Spleen (tissue), 11 donors: ENCODE data around the gene CPO. TPM values are rescaled to one million over a fixed set of nuclear protein-coding genes. Genes with fewer than 3 reads are reported as not detected.
"Not testable (repeated sequence)": the region's sequence is repeated elsewhere in the genome, so short reads cannot be mapped to it uniquely, and the experiment has no call there.

Experiments
- DNase-seq: peaks from one replicate; pipeline ENCODE4 v3.0.0-alpha.2; 2020
- H3K27ac ChIP-seq, 8 donors: fragments of 200-600 bp; sonication (generic) in 7 of 8; 1 replicate in 4 of 8; 2 replicates in 4 of 8; pipeline versions ENCODE4 v1.5.0 to v1.8.0; 2016 to 2021; ENCODE audit warnings: inconsistent platforms in 4 of 8, mild to moderate bottlenecking in 4 of 8, moderate library complexity in 1 of 8
- H3K27me3 ChIP-seq, 7 donors: fragments of 200-600 bp; sonication (generic) in 6 of 7; replicated peaks in 1 of 7; 1 replicate in 4 of 7; 2 replicates in 3 of 7; pipeline versions ENCODE4 v1.5.0 to v1.8.0; 2016 to 2021; ENCODE audit warnings: inconsistent platforms in 3 of 7, mild to moderate bottlenecking in 1 of 7
- H3K36me3 ChIP-seq, 6 donors: fragments of 200-600 bp; sonication (generic) in 5 of 6; 1 replicate in 4 of 6; 2 replicates in 2 of 6; pipeline versions ENCODE4 v1.5.0 to v1.8.0; 2016 to 2021; ENCODE audit warnings: inconsistent platforms in 2 of 6
- H3K4me1 ChIP-seq, 6 donors: fragments of 200-600 bp; sonication (generic) in 5 of 6; 1 replicate in 3 of 6; 2 replicates in 3 of 6; pipeline versions ENCODE4 v1.5.0 to v1.8.0; 2016 to 2021; ENCODE audit warnings: inconsistent platforms in 3 of 6
- H3K4me3 ChIP-seq, 8 donors: fragments of 200-600 bp; sonication (generic) in 7 of 8; 1 replicate in 4 of 8; 2 replicates in 4 of 8; pipeline versions ENCODE4 v1.5.0 to v1.8.0; 2016 to 2021; ENCODE audit warnings: inconsistent platforms in 4 of 8, mild to moderate bottlenecking in 4 of 8, moderate library complexity in 2 of 8
- H3K9me3 ChIP-seq, 8 donors: fragments of 200-600 bp; sonication (generic) in 7 of 8; 1 replicate in 4 of 8; 2 replicates in 4 of 8; pipeline versions ENCODE4 v1.5.0 to v1.8.0; 2016 to 2021; ENCODE audit warnings: inconsistent platforms in 4 of 8
- POLR2A ChIP-seq, 3 donors: fragments of 450-650 bp; IDR thresholded peaks; one replicate each; pipeline ENCODE4 v1.5.1; 2017; ENCODE audit warnings: antibody characterized with exemption in 3 of 3, mild to moderate bottlenecking in 1 of 3
- POLR2AphosphoS5 ChIP-seq, 3 donors: sonication (generic); formaldehyde crosslinking; IDR thresholded peaks; one replicate each; pipeline ENCODE4 v1.5.1; 2017; ENCODE audit warnings: antibody characterized with exemption in 3 of 3
- WGBS, 5 donors: extraction: QIAGEN DNeasy Blood & Tissue Kit in 3 of 5; methylation state at CpG; one replicate each; pipeline versions ENCODE4 v1.1.5 to v1.1.7; 2013 to 2018; 5-methylcytosine and 5-hydroxymethylcytosine counted together
- intact Hi-C: fragments of 100-400 bp; cut with DNase I; formaldehyde crosslinking; loops from one replicate; pipeline ENCODE4 v1.15.0; 2023; ENCODE audit warnings: low total_unique reads
- polyA plus RNA-seq, 3 donors: library from polyadenylated mRNA; stranded (reverse); fragments of 200-250 nt; gene quantifications; one replicate each; pipeline ENCODE4 v1.2.1, GENCODE V29; 2013
- total RNA-seq, 7 donors: library from RNA; depleted of rRNA in 3 of 7; stranded (reverse); fragments of >200 nt in 3 of 7; fragmentation: NEBNext Ultra II Directional in 4 of 7; extraction: Animal tissue kit (Norgen Biotek cat#: 25700) in 4 of 7; gene quantifications; one replicate each; pipeline versions ENCODE4 v1.1.0 to v1.2.1, GENCODE V29; 2016 to 2021
- TF ChIP-seq, protein P1 (sequence below), 11 experiments: fragments of 200-600 bp in 7 of 11; fragments of 450-650 bp in 4 of 11; sonication (generic) in 4 of 11; IDR thresholded peaks in 8 of 11; conservative IDR thresholded peaks in 3 of 11; 1 replicate in 7 of 11; 2 replicates in 4 of 11; pipeline versions ENCODE4 v1.4.0 to v1.8.0; 2016 to 2021; ENCODE audit warnings: antibody characterized with exemption in 11 of 11, inconsistent platforms in 4 of 11, mild to moderate bottlenecking in 1 of 11
- donor health status: healthy with polysubstance abuse.
- donor health status: DM: no; HTN: no; CAD: no; lungs with moderate emphysema.
- donor health status: DM: no; HTN: no; CAD: no.
- donor health status: Bipolar disorder and iron deficiency.
- donor health status: healthy.
- donor health status: DM: no; HTN: no; CAD: no.
- donor health status: DM: yes; HTN: yes; CAD: no.

Gene CPO
- total and polyA plus RNA-seq, 10 donors, result 0.10 to 0.28 (median 0.15) TPM; not detected in 6

GRCh38 chr2:206940546-206940945, 1.2 kb downstream of the CPO start:
- H3K9me3 ChIP-seq, result peaks cover 0 to 2% (median 0%) of the 10 kb centered on the region in 8 donors
- no peak for DNase-seq
- intact Hi-C loops, result no loop called here
- no peak overlapping the region for H3K4me3 ChIP-seq
- H3K4me1 ChIP-seq, result no peaks in the 10 kb centered on the region
- no peaks in the 10 kb centered on the region for H3K36me3 ChIP-seq
- TF ChIP-seq, protein P1, sequence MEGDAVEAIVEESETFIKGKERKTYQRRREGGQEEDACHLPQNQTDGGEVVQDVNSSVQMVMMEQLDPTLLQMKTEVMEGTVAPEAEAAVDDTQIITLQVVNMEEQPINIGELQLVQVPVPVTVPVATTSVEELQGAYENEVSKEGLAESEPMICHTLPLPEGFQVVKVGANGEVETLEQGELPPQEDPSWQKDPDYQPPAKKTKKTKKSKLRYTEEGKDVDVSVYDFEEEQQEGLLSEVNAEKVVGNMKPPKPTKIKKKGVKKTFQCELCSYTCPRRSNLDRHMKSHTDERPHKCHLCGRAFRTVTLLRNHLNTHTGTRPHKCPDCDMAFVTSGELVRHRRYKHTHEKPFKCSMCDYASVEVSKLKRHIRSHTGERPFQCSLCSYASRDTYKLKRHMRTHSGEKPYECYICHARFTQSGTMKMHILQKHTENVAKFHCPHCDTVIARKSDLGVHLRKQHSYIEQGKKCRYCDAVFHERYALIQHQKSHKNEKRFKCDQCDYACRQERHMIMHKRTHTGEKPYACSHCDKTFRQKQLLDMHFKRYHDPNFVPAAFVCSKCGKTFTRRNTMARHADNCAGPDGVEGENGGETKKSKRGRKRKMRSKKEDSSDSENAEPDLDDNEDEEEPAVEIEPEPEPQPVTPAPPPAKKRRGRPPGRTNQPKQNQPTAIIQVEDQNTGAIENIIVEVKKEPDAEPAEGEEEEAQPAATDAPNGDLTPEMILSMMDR (IDR thresholded peaks at IDR 0.05 in 8 of 11, conservative IDR thresholded peaks at IDR 0.05 in 3 of 11), result no peak
- no peak for TF ChIP-seq POLR2A (IDR thresholded peaks at IDR 0.05)
- TF ChIP-seq POLR2AphosphoS5 (IDR thresholded peaks at IDR 0.05), result no peak
- no peaks in the 10 kb centered on the region for H3K27me3 ChIP-seq
- H3K27ac ChIP-seq, result no peak overlapping the region

DNA sequence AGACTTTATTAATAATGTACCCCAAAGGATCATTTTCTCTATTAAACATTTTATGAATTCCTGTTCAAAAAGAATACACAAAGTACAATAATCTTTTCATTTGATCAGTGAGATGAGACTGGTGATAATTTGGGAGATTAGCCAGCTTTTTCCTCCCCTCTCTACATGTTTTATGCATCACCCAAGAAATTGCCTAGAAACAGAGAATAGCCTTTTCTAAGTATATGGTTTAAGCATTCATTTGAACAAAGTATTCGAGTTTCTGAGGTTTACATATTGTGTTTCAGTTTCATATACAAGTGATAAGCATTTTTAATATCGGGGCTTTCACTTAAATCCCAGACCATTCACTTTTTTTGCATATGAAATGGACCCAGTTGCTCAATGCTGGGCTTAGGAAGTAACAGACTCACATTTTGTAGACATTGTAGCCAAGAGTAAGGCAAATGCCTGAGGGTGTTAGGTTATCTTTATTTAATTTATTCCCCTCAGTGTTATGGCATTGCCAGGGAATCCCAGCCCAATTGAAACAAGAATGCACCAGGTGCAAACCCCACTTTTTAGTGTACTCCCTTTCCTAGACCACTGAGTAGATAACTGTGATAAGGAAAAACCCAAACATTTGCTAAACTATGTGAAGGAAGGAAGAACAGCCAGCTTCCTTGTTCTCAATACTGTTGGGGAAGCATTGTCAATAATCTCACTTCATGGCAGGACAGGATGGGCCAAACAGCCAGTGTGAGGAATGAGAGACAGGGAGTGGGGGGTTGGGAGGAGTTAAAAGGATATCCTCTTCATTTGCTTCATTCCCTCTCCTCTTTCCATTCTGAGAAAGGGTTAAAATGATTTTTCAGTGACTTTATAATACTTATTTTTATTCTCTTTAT, 3.5 kb downstream of the CPO start:
- 63 to 76% (median 70%) methylated on average over 2 of the region's 2 CpGs for WGBS, 5 donors

DNA sequence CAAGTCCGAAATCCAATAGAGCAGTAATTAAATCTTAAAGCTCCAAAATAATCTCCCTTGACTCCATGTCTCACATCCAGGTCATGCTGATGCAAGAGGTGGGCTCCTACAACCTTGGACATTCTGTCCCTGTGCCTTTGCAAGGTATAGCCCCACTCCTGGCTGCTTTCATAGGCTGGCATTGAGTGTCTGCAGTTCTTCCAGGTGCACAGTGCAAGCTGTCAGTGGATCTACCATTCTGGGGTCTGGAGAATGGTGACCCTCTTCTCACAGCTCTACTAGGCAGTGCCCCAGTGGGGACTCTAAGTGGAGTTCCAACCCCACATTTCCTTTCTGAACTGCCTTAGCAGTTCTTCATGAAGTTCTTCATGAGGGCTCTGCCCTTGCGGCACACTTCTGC, 14.1 kb downstream of the CPO start:
- H3K36me3 ChIP-seq, DNase-seq, H3K4me1 ChIP-seq, H3K27me3 ChIP-seq, intact Hi-C loops, H3K27ac ChIP-seq, H3K4me3 ChIP-seq: not testable (repeated sequence)
- 89 to 97% (median 94%) methylated on average over 2 of the region's 2 CpGs for WGBS, 5 donors
- H3K9me3 ChIP-seq, result peaks cover 0 to 28% (median 21%) of the 10 kb centered on the region in 8 donors

More for the DNA sequence above, 3.5 kb downstream of the CPO start:
- Histone ChIP-seq H3K4me1 (no peaks in the 10 kb centered on the region), H3K4me3 (no peak overlapping the region), H3K9me3 (peaks cover 0 to 24% (median 17%) of the 10 kb centered on the region in 8 donors), H3K36me3 (no peaks in the 10 kb centered on the region), H3K27ac (no peak overlapping the region), H3K27me3 (no peaks in the 10 kb centered on the region)
- DNase-seq, result no peak
- TF ChIP-seq POLR2A (IDR thresholded peaks at IDR 0.05), result no peak
- TF ChIP-seq POLR2AphosphoS5 (IDR thresholded peaks at IDR 0.05), result no peak
- TF ChIP-seq, protein P1 (IDR thresholded peaks at IDR 0.05 in 8 of 11, conservative IDR thresholded peaks at IDR 0.05 in 3 of 11), result no peak
- intact Hi-C loops, result no loop called here

DNA sequence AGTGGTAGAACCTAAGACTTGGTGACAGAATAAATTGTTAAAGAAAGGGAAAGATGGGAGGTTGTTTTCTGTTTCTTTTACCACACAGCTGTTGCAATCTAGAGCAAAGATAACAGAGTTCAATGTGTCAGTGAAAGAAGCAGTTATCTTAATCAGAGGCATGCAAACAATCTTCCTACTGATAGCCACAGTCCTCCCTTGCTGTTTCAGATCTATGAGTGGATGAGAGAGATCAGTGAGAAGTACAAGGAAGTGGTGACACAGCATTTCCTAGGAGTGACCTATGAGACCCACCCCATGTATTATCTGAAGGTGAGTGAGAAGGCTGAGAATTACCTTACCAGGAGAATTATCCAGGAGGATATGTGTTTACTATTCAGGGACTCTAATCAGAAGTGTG, 15.9 kb downstream of the CPO start:
- no peak overlapping the region for H3K27ac ChIP-seq
- H3K4me1 ChIP-seq, result no peaks in the 10 kb centered on the region
- H3K27me3 ChIP-seq, result no peaks in the 10 kb centered on the region
- no peaks in the 10 kb centered on the region for H3K36me3 ChIP-seq
- no peak for DNase-seq
- TF ChIP-seq, protein P1 (IDR thresholded peaks at IDR 0.05 in 8 of 11, conservative IDR thresholded peaks at IDR 0.05 in 3 of 11), result no peak
- TF ChIP-seq POLR2A (IDR thresholded peaks at IDR 0.05), result no peak
- TF ChIP-seq POLR2AphosphoS5 (IDR thresholded peaks at IDR 0.05), result no peak
- H3K9me3 ChIP-seq, result peaks cover 0 to 28% (median 20%) of the 10 kb centered on the region in 8 donors
- intact Hi-C loops, result no loop called here
- H3K4me3 ChIP-seq, result no peak overlapping the region
